ENCODE results near the gene HSPB2.

DNA sequence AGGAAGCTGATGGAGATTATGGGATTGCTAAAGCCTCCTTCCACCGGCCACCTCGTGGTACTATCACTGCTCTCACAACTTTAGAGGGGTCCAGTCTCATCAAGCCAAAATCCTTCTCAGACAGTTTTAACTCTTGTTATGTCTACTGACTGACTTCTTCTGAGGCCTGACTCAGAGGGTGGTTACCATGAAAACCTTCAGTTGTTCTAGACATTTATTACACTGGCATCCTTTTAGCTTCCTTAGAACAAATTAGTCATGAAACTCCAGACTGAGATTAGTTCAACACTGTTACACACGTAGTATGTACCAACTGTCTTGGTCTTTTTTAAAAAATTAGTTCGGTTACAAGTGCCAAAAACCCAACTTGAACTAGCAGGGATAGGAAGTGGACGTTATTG lies 32.1 kb downstream of the HSPB2 start:
- TF ChIP-seq, protein P1, sequence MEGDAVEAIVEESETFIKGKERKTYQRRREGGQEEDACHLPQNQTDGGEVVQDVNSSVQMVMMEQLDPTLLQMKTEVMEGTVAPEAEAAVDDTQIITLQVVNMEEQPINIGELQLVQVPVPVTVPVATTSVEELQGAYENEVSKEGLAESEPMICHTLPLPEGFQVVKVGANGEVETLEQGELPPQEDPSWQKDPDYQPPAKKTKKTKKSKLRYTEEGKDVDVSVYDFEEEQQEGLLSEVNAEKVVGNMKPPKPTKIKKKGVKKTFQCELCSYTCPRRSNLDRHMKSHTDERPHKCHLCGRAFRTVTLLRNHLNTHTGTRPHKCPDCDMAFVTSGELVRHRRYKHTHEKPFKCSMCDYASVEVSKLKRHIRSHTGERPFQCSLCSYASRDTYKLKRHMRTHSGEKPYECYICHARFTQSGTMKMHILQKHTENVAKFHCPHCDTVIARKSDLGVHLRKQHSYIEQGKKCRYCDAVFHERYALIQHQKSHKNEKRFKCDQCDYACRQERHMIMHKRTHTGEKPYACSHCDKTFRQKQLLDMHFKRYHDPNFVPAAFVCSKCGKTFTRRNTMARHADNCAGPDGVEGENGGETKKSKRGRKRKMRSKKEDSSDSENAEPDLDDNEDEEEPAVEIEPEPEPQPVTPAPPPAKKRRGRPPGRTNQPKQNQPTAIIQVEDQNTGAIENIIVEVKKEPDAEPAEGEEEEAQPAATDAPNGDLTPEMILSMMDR (IDR thresholded peaks at IDR 0.05 in 2 of 3, conservative IDR thresholded peaks at IDR 0.05 in 1 of 3; ENCODE audit: borderline replicate concordance in 1 of 3, insufficient read depth in 1 of 3, low read depth in 2 of 3, low read length in 2 of 3), result no peak
- TF ChIP-seq, protein P2, sequence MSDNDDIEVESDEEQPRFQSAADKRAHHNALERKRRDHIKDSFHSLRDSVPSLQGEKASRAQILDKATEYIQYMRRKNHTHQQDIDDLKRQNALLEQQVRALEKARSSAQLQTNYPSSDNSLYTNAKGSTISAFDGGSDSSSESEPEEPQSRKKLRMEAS (IDR thresholded peaks at IDR 0.05), result no peak
- TF ChIP-seq JUND (IDR thresholded peaks at IDR 0.05) (no peak), POLR2AphosphoS5 (IDR thresholded peaks at IDR 0.05; ENCODE audit: low read depth, low read length) (no peak), POLR2A (IDR thresholded peaks at IDR 0.05; ENCODE audit: borderline replicate concordance, extremely low read depth, insufficient read depth, insufficient read length) (no peak), EZH2 (IDR thresholded peaks at IDR 0.05) (no peak), EZH2phosphoT487 (IDR thresholded peaks at IDR 0.05; ENCODE audit: borderline replicate concordance) (no peak), EGR1 (IDR thresholded peaks at IDR 0.05; ENCODE audit: low read depth) (no peak), ZNF274 (IDR thresholded peaks at IDR 0.05; ENCODE audit: low read depth, low read length) (no peak)
- TF ChIP-seq, protein P3, sequence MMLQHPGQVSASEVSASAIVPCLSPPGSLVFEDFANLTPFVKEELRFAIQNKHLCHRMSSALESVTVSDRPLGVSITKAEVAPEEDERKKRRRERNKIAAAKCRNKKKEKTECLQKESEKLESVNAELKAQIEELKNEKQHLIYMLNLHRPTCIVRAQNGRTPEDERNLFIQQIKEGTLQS (IDR thresholded peaks at IDR 0.05), result no peak
